CD4-positive, alpha-beta T cell treated with Interleukin-6 for 4 hours (primary cell): Measurements from ENCODE around the gene NEURL4.
"Not testable (repeated sequence)": the region's sequence is repeated elsewhere in the genome, so short reads cannot be mapped to it uniquely, and the experiment has no call there.

Experiments used
- DNase-seq: peaks from one replicate; pipeline ENCODE4 v3.0.0-alpha.2; 2020; ENCODE audit warnings: mixed read lengths

Gene NEURL4

GRCh38 chr17:7346761-7347614, 17.9 kb upstream of the NEURL4 start:
- no peak for DNase-seq

GRCh38 chr17:7343250-7343649, 14.1 kb upstream of the NEURL4 start:
- DNase-seq = no peak

- no peak for DNase-seq
Measured at GRCh38 chr17:7341842-7342241, 12.7 kb upstream of the NEURL4 start.

- no peak for DNase-seq
Measured at GRCh38 chr17:7340179-7340578, 11.0 kb upstream of the NEURL4 start.

GRCh38 chr17:7337600-7337999, 8.5 kb upstream of the NEURL4 start:
- not testable (repeated sequence) for DNase-seq

GRCh38 chr17:7336240-7337175, 7.4 kb upstream of the NEURL4 start, which contains the start of gene ACAP1:
Gene ACAP1 (plus strand): TSS chr17:7336529. CDS start chr17:7336735, 206 bp downstream.
- DNase-seq = peak; percentile 97

GRCh38 chr17:7335765-7336164, 6.6 kb upstream of the NEURL4 start:
- DNase-seq = not testable (repeated sequence)

- no peak for DNase-seq
Measured at GRCh38 chr17:7334938-7335538, 5.9 kb upstream of the NEURL4 start.

- DNase-seq = not testable (repeated sequence)
Measured at GRCh38 chr17:7332600-7333069, 3.5 kb upstream of the NEURL4 start.

GRCh38 chr17:7332111-7332510, 3.0 kb upstream of the NEURL4 start:
- DNase-seq = no peak

- DNase-seq = no peak
Measured at GRCh38 chr17:7330638-7331015, 1.5 kb upstream of the NEURL4 start.

- DNase-seq = peak; percentile 79
Measured at GRCh38 chr17:7329997-7330637, 982 bp upstream of the NEURL4 start.

GRCh38 chr17:7329374-7329996, 350 bp upstream of the NEURL4 start:
- peak; percentile 98 for DNase-seq

GRCh38 chr17:7328009-7328408, 1.1 kb downstream of the NEURL4 start:
- DNase-seq = no peak

- DNase-seq = no peak
Measured at GRCh38 chr17:7327501-7327900, 1.6 kb downstream of the NEURL4 start.

- DNase-seq = no peak
Measured at GRCh38 chr17:7327056-7327455, 2.1 kb downstream of the NEURL4 start.

GRCh38 chr17:7326186-7326585, 2.9 kb downstream of the NEURL4 start:
- DNase-seq = no peak

GRCh38 chr17:7325031-7325528, 4.1 kb downstream of the NEURL4 start:
- DNase-seq = no peak

GRCh38 chr17:7324438-7324779, 4.7 kb downstream of the NEURL4 start:
- no peak for DNase-seq

GRCh38 chr17:7323731-7324437, 5.3 kb downstream of the NEURL4 start:
- DNase-seq = peak; percentile 74

GRCh38 chr17:7322520-7323194, 6.5 kb downstream of the NEURL4 start:
- DNase-seq = no peak
